NCI-H128 (cell line): Measurements from ENCODE around the gene RORB.

ENCODE experiments used
- DNase-seq: peaks from one replicate; lab custom pipeline; 2025; ENCODE audit not compliant: unreplicated experiment; lab: John Stamatoyannopoulos, UW

RORB gene

DNA sequence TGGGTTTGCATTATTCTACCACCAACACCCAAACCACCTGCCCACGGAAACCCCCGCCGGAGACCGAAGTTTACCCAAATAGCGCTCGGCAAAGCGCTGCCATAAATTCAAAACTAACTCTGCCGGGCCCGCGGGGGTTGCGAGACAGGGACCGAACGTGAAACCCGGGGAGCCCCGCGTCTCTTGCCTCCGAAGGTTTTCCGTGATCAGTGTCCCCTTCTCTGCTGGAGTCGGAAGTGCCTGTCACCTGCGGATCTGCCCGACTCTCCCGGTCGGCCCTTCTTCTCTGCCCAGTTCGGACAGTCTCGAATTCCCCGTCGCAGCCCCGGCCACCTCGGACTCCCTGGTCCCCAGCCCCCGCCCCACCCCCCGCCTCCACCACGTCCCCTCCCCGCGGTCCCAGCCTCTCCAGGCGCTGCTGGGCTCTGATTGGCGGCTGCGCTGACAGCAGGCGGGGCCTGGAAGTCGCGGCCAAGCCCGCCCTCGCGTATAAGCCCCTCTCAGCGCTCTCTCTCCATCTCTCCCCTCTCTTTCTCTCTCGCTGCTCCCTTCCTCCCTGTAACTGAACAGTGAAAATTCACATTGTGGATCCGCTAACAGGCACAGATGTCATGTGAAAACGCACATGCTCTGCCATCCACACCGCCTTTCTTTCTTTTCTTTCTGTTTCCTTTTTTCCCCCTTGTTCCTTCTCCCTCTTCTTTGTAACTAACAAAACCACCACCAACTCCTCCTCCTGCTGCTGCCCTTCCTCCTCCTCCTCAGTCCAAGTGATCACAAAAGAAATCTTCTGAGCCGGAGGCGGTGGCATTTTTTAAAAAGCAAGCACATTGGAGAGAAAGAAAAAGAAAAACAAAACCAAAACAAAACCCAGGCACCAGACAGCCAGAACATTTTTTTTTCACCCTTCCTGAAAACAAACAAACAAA lies at the start of gene RORB:
Gene RORB (plus strand): TSS at position 517 of the 929 bp plus-strand sequence. CDS start 642 bp downstream, outside the sequence.
- DNase-seq, result peak; percentile 72

GRCh38 chr9:74447451-74448193 lies 49.5 kb upstream of the RORB start:
- DNase-seq, result no peak

GRCh38 chr9:74449060-74449459 lies 48.1 kb upstream of the RORB start:
- DNase-seq, result no peak

GRCh38 chr9:74458832-74459231 lies 38.3 kb upstream of the RORB start:
- no peak for DNase-seq

DNA sequence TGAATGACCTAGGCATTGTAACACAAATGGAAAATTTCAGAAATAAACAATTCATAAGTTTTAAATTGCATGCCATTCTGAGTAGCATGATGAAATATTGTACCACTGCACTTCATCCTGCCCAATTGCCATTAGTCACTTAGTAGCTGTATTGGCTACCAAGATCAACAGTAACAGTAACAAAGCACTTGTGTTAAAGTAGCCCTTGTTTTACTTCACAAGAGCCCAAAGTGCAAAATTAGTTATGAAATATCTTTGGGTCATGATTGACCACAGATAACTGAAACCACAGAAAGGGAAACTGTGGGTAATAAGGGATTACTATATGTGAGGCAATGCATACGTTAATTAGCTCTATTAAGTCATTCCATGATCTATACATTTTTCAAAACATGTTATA lies 33.3 kb upstream of the RORB start:
- DNase-seq, result no peak

GRCh38 chr9:74478606-74479005 lies 18.5 kb upstream of the RORB start:
- no peak for DNase-seq

DNA sequence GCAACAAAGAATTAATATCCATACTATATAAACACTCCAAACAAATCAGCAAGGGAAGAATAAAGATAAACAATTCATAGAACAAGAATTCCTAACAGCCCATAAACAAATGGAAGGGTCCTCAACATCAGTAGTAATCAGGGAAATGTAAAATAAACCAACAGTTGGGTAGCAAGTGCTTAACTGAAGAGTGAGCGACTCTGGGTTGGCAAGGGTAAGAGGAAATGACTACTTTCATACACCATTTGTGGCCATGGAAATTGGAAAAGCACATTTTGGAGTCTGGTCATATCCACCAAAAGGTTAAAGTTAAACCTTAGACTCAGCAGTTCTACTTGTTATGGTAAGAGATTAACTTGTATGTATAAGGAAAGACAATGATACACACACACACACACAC lies 17.4 kb upstream of the RORB start:
- DNase-seq, result no peak

GRCh38 chr9:74487395-74487794 lies 9.7 kb upstream of the RORB start:
- no peak for DNase-seq

GRCh38 chr9:74493512-74493911 lies 3.6 kb upstream of the RORB start:
- no peak for DNase-seq

GRCh38 chr9:74494490-74494889 lies 2.6 kb upstream of the RORB start:
- DNase-seq, result no peak

DNA sequence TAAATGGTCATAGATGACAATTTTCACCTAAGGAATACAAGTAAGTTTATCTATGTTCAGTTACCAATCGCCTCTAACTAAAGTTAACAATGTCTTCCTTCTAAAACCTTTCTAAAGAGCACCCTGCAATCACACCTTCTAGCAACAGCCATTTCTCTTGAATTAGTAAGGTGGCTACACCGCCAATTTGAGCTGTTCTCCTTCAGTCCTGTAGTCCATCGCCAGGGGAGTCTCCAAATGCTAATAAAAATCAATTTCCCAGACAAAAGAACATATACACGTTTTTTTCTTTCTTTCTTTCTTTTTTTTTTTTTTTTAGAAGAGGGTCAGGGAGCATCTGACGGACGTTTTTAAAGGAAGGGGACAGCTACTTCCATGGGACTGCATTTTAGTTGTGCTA lies 729 bp upstream of the RORB start:
- no peak for DNase-seq

- peak; percentile 31 for DNase-seq
Observed at GRCh38 chr9:74497748-74498620, 849 bp downstream of the RORB start.

GRCh38 chr9:74498621-74499095 lies 1.5 kb downstream of the RORB start:
- no peak for DNase-seq

DNA sequence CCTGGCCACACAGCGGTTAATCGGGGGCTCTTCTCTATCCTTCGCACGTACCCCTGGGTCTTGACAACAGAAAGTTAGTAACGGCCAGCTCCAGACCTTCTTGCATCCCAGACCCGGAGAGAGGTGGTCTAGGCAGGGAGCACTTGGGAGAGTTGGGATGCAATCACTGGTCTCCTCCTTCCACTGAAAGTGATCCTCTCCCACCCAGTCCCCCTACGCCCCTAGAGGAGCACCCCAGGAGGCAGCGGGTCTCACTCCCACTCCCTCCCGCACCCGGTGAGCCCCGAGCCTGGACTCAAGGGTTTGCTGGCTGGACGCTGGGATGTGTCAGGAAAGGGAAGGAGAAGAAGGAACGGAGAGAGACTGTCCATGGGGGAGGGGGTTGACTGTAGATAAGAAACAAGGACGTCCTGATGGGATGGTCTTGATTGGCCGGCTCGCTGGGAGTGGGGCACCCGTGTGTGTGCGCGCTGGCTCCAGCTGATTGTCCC lies 2.0 kb downstream of the RORB start:
- no peak for DNase-seq

GRCh38 chr9:74499770-74500583 lies 2.8 kb downstream of the RORB start:
- DNase-seq, result no peak

DNA sequence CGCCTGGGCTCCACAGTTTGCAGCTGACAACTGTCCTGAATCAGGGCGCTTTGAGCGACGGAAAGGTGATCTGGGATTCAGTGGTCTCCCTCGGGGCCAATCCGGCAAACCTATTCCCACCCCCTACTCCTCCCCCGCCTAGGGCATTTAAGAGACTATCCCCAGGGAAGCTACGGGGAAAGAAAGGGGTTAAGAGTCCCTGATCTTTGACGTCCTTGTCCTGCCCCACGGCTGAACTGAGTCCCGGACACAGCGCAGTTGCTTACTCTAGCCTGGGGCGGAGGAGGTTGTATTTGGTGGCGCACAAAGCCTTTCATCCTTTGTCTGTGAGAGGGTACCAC lies 3.4 kb downstream of the RORB start:
- no peak for DNase-seq

- no peak for DNase-seq
Observed at GRCh38 chr9:74501570-74501969, 4.4 kb downstream of the RORB start.

- no peak for DNase-seq
Observed at GRCh38 chr9:74503219-74503618, 6.1 kb downstream of the RORB start.

GRCh38 chr9:74503666-74504065 lies 6.5 kb downstream of the RORB start:
- DNase-seq, result no peak

- DNase-seq, result no peak
Observed at GRCh38 chr9:74511333-74511732, 14.2 kb downstream of the RORB start.
